H1 (cell line): ENCODE data around the gene MMP20. TPM values are rescaled to one million over a fixed set of nuclear protein-coding genes. Genes with fewer than 3 reads are reported as not detected.

ENCODE experiments used
- CTCF ChIA-PET: fragments of 300-600 bp; sonication (Branson Sonifier 250); formaldehyde crosslinking; loops from one replicate; lab custom pipeline; 2021; ENCODE audit not compliant: partially characterized antibody; lab: Charles Lee
- POLR2A ChIA-PET: fragments of 300-600 bp; sonication (Branson Sonifier 250); formaldehyde crosslinking; loops from one replicate; lab custom pipeline; 2021; ENCODE audit warnings: inconsistent platforms; ENCODE audit not compliant: partially characterized antibody; lab: Charles Lee
- DNase-seq, 2 experiments: peaks; one replicate each; pipeline versions ENCODE4 v3.0.0 to v3.0.0-alpha.2; 2010 to 2022; ENCODE audit warnings: low spot score in 2 of 2, low read depth in 1 of 2, mixed read lengths in 1 of 2
- FAIRE-seq: peaks from 2 replicates; lab custom pipeline; 2011; peaks lifted over from hg19 to GRCh38; lab: Jason Lieb, UNC
- H2AFZ ChIP-seq: 2 replicates; pipeline ENCODE4 v1.8.1; 2012; ENCODE audit warnings: low read length, inconsistent platforms
- H2AK5ac ChIP-seq: 2 replicates; pipeline ENCODE4 v1.6.1; 2013; ENCODE audit warnings: low read depth, low read length
- H2BK120ac ChIP-seq: replicated peaks from 2 replicates; pipeline ENCODE3; 2013; ENCODE audit warnings: low read depth, low read length, inconsistent platforms
- H2BK12ac ChIP-seq: 2 replicates; pipeline ENCODE4 v1.6.1; 2013; ENCODE audit warnings: low read depth, low read length
- H2BK15ac ChIP-seq: 2 replicates; pipeline ENCODE4 v1.6.1; 2013; ENCODE audit warnings: low read length
- H2BK20ac ChIP-seq: 2 replicates; pipeline ENCODE4 v1.6.1; 2013; ENCODE audit warnings: low read length
- H2BK5ac ChIP-seq: 2 replicates; pipeline ENCODE4 v1.6.1; 2013; ENCODE audit warnings: low read depth, low read length
- H3K14ac ChIP-seq: 2 replicates; pipeline ENCODE4 v1.6.1; 2013; ENCODE audit warnings: inconsistent platforms; ENCODE audit not compliant: insufficient read length
- H3K18ac ChIP-seq: 2 replicates; pipeline ENCODE4 v1.6.1; 2013; ENCODE audit warnings: low read length; ENCODE audit errors: extremely low read depth
- H3K23ac ChIP-seq: 2 replicates; pipeline ENCODE4 v1.6.1; 2013; ENCODE audit warnings: inconsistent platforms; ENCODE audit not compliant: insufficient read length
- H3K23me2 ChIP-seq: 2 replicates; pipeline ENCODE4 v1.6.1; 2013; ENCODE audit warnings: low read depth, low read length
- H3K27ac ChIP-seq: 2 replicates; pipeline ENCODE4 v1.6.1; 2011; ENCODE audit warnings: low read depth, low read length, inconsistent platforms
- H3K27me3 ChIP-seq, 4 experiments: replicated peaks in 1 of 4; 1 replicate in 1 of 4; 2 replicates in 3 of 4; pipeline versions ENCODE4 v1.6.1 to v1.8.1; 2011 to 2013; ENCODE audit warnings: low read length in 3 of 4, mild to moderate bottlenecking in 3 of 4, inconsistent platforms in 2 of 4, mixed read lengths in 2 of 4, moderate library complexity in 1 of 4; ENCODE audit not compliant: control insufficient read depth in 3 of 4, insufficient read depth in 3 of 4; ENCODE audit errors: extremely low read depth in 1 of 4
- H3K36me3 ChIP-seq, 4 experiments: 2 replicates each; pipeline versions ENCODE4 v1.6.1 to v1.8.1; 2011 to 2013; ENCODE audit warnings: mild to moderate bottlenecking in 4 of 4, low read length in 3 of 4, moderate library complexity in 2 of 4, control low read depth in 1 of 4, inconsistent platforms in 1 of 4; ENCODE audit not compliant: insufficient read depth in 4 of 4, control insufficient read depth in 2 of 4
- H3K4ac ChIP-seq: replicated peaks from 2 replicates; pipeline ENCODE3; 2013; ENCODE audit warnings: low read length, low read depth, mixed read lengths, inconsistent platforms; ENCODE audit not compliant: insufficient read length
- H3K4me1 ChIP-seq, 4 experiments: replicated peaks in 1 of 4; 1 replicate in 1 of 4; 2 replicates in 3 of 4; pipeline versions ENCODE4 v1.6.1 to v1.8.1; 2011 to 2013; ENCODE audit warnings: low read length in 3 of 4, inconsistent platforms in 2 of 4, mixed read lengths in 1 of 4; ENCODE audit not compliant: insufficient read depth in 4 of 4, control insufficient read depth in 3 of 4
- H3K4me2 ChIP-seq, 2 experiments: 2 replicates each; pipeline versions ENCODE4 v1.6.1 to v1.8.1; 2011 to 2013; ENCODE audit warnings: low read depth in 2 of 2, low read length in 2 of 2, control low read depth in 1 of 2, inconsistent platforms in 1 of 2, mild to moderate bottlenecking in 1 of 2; ENCODE audit not compliant: insufficient read depth in 1 of 2
- H3K4me3 ChIP-seq, 4 experiments: fragments of 200-600, 300-600 bp in 1 of 4; sonication (generic), shearing (Covaris generic), sonication (Bioruptor Twin) in 1 of 4; 2 replicates each; pipeline versions ENCODE4 v1.5.1 to v1.8.1; 2011 to 2016; ENCODE audit warnings: low read length in 4 of 4, low read depth in 3 of 4, control low read depth in 2 of 4, inconsistent platforms in 2 of 4, mild to moderate bottlenecking in 2 of 4, mixed read lengths in 1 of 4, moderate library complexity in 1 of 4; ENCODE audit not compliant: insufficient read depth in 2 of 4; ENCODE audit errors: extremely low read depth in 1 of 4
- H3K56ac ChIP-seq: replicated peaks from 2 replicates; pipeline ENCODE3; 2013; ENCODE audit warnings: low read depth, mild to moderate bottlenecking, mixed read lengths, low read length, inconsistent platforms; ENCODE audit not compliant: insufficient read length
- H3K79me1 ChIP-seq: 2 replicates; pipeline ENCODE4 v1.6.1; 2013; ENCODE audit warnings: low read depth, low read length, control low read depth
- H3K79me2 ChIP-seq, 2 experiments: 2 replicates each; pipeline versions ENCODE4 v1.6.1 to v1.8.1; 2012 to 2013; ENCODE audit warnings: low read length in 2 of 2, mild to moderate bottlenecking in 2 of 2, inconsistent platforms in 1 of 2; ENCODE audit not compliant: insufficient read depth in 2 of 2, control insufficient read depth in 1 of 2
- H3K9ac ChIP-seq, 4 experiments: replicated peaks in 1 of 4; 1 replicate in 1 of 4; 2 replicates in 3 of 4; pipeline versions ENCODE4 v1.6.1 to v1.8.1; 2011 to 2013; ENCODE audit warnings: low read depth in 3 of 4, low read length in 3 of 4, control low read depth in 2 of 4, mild to moderate bottlenecking in 2 of 4, moderate library complexity in 2 of 4, inconsistent platforms in 1 of 4; ENCODE audit errors: extremely low read depth in 1 of 4
- H3K9me3 ChIP-seq, 2 experiments: 2 replicates each; pipeline versions ENCODE4 v1.6.1 to v1.8.1; 2012 to 2013; ENCODE audit warnings: mild to moderate bottlenecking in 2 of 2, moderate library complexity in 2 of 2, control low read depth in 1 of 2, inconsistent platforms in 1 of 2, low read depth in 1 of 2, low read length in 1 of 2, mixed read lengths in 1 of 2; ENCODE audit not compliant: insufficient read depth in 2 of 2
- H4K20me1 ChIP-seq, 2 experiments: replicated peaks in 1 of 2; 2 replicates each; pipeline versions ENCODE3 to v1.8.1; 2011 to 2013; ENCODE audit warnings: inconsistent platforms in 2 of 2, low read length in 2 of 2, mild to moderate bottlenecking in 1 of 2; ENCODE audit not compliant: insufficient read depth in 2 of 2, control insufficient read depth in 1 of 2
- H4K5ac ChIP-seq: 2 replicates; pipeline ENCODE4 v1.6.1; 2013; ENCODE audit warnings: low read length, low read depth, mixed read lengths, inconsistent platforms; ENCODE audit not compliant: insufficient read length
- H4K8ac ChIP-seq: 2 replicates; pipeline ENCODE4 v1.8.0; 2013; ENCODE audit warnings: mild to moderate bottlenecking, moderate library complexity, low read length, inconsistent platforms; ENCODE audit not compliant: insufficient read depth; ENCODE audit errors: extremely low read depth
- H4K91ac ChIP-seq: replicated peaks from 2 replicates; pipeline ENCODE3; 2013; ENCODE audit warnings: low read length, mixed read lengths, inconsistent platforms; ENCODE audit not compliant: insufficient read length
- BACH1 ChIP-seq: IDR thresholded peaks from 2 replicates; pipeline ENCODE4 v1.6.1; 2012; ENCODE audit warnings: low read length, improper control_type of control experiment
- CBX8 ChIP-seq: fragments of 300-800, 300-1000 bp; sonication (generic); IDR thresholded peaks from 2 replicates; pipeline ENCODE4 v1.7.1; 2016; ENCODE audit warnings: low read depth, low read length, borderline replicate concordance
- FOSL1 ChIP-seq: IDR thresholded peaks from 2 replicates; pipeline ENCODE4 v1.6.1; 2011; ENCODE audit warnings: mild to moderate bottlenecking, low read depth, low read length, moderate library complexity; ENCODE audit not compliant: insufficient read depth
- GABPA ChIP-seq: IDR thresholded peaks from 2 replicates; pipeline ENCODE4 v1.6.1; 2011; ENCODE audit warnings: mild to moderate bottlenecking, low read length, moderate library complexity, borderline replicate concordance; ENCODE audit not compliant: insufficient read depth
- MAX ChIP-seq: IDR thresholded peaks from 2 replicates; pipeline ENCODE4 v1.6.1; 2012; ENCODE audit warnings: inconsistent platforms
- POU5F1 ChIP-seq: IDR thresholded peaks from 2 replicates; pipeline ENCODE4 v1.6.1; 2011; ENCODE audit warnings: low read depth, mild to moderate bottlenecking, low read length, moderate library complexity
- SIRT6 ChIP-seq: IDR thresholded peaks from one replicate; pipeline ENCODE4 v1.7.1; 2012; ENCODE audit warnings: low read length, inconsistent platforms
- SP1 ChIP-seq: IDR thresholded peaks from 2 replicates; pipeline ENCODE4 v1.6.1; 2011; ENCODE audit warnings: low read depth, low read length
- SP4 ChIP-seq: IDR thresholded peaks from 2 replicates; pipeline ENCODE4 v1.6.1; 2012; ENCODE audit warnings: low read length, inconsistent platforms
- SUZ12 ChIP-seq: fragments of 200-600 bp; sonication (generic); IDR thresholded peaks from 2 replicates; pipeline ENCODE4 v1.6.1; 2012; ENCODE audit warnings: mild to moderate bottlenecking, inconsistent platforms, low read length, moderate library complexity, mixed read lengths
- WGBS, 2 experiments: shearing (Covaris generic) in 1 of 2; methylation state at CpG; one replicate each; pipeline versions ENCODE4 v1.1.6 to v1.1.7; 2013 to 2015; ENCODE audit warnings: low lambda C conversion rate in 2 of 2, mixed read lengths in 2 of 2, inconsistent platforms in 1 of 2, low coverage in 1 of 2, missing lambda C conversion rate in 1 of 2; ENCODE audit not compliant: insufficient replicate concordance in 2 of 2, insufficient coverage in 1 of 2, insufficient read length in 1 of 2; ENCODE audit errors: extremely low coverage in 1 of 2, missing lambda C conversion rate in 1 of 2; 5-methylcytosine and 5-hydroxymethylcytosine counted together
- polyA plus RNA-seq, 7 experiments: library from polyadenylated mRNA; depleted of rRNA in 3 of 7; stranded (reverse) in 5 of 7; unstranded in 2 of 7; fragments of >200 nt in 5 of 7; fragments of 200-250 nt in 2 of 7; gene quantifications; 1 replicate in 5 of 7; 2 replicates in 1 of 7; 4 replicates in 1 of 7; pipeline versions ENCODE4 v1.2.1 to v1.2.3, GENCODE V29; 2011 to 2013; ENCODE audit warnings: missing spikeins in 2 of 7, mixed read lengths in 2 of 7
- total RNA-seq: library from RNA; stranded (reverse); fragmentation: NEBNext Ultra II Directional; extraction: Animal tissue kit (Norgen Biotek cat#: 25700); gene quantifications from 2 replicates; pipeline ENCODE4 v1.2.1, GENCODE V29; 2021

Gene MMP20
- total and polyA plus RNA-seq, 2 of the 8 experiments (the other 6 are each of a cell fraction or from before 2014, with no cell fraction given) = not detected

- Histone ChIP-seq H3K4me2 (no peak overlapping the region), H3K27me3 (no peaks in the 10 kb centered on the region)
- no peak for FAIRE-seq
These were observed 8.4 kb upstream of the MMP20 start for GRCh38 chr11:102633385-102634026.

More at GRCh38 chr11:102633385-102634026, 8.4 kb upstream of the MMP20 start:
- Histone ChIP-seq H4K91ac (no peak overlapping the region), H3K4ac (no peak overlapping the region), H3K23me2 (no peaks in the 10 kb centered on the region), H3K79me2 (no peaks in the 10 kb centered on the region), H3K4me1 (no peaks in the 10 kb centered on the region), H2AFZ (no peak overlapping the region), H3K36me3 (no peaks in the 10 kb centered on the region), H3K9me3 (no peaks in the 10 kb centered on the region), H2AK5ac (no peak overlapping the region), H3K56ac (no peak overlapping the region), H2BK5ac (no peak overlapping the region), H3K14ac (no peak overlapping the region), H3K18ac (no peak overlapping the region), H3K27ac (no peak overlapping the region), H4K5ac (no peak overlapping the region), H4K8ac (no peak overlapping the region), H3K9ac (no peak overlapping the region), H2BK12ac (no peak overlapping the region), H3K79me1 (no peaks in the 10 kb centered on the region), H4K20me1 (no peaks in the 10 kb centered on the region), H2BK15ac (no peak overlapping the region), H2BK120ac (no peak overlapping the region), H3K23ac (no peak overlapping the region), H2BK20ac (no peak overlapping the region), H3K4me3 (no peak overlapping the region)
- CTCF ChIA-PET = interaction anchor here (1.0 to 1.5 kb wide), 4 partner anchors 18 to 32 kb away, joined by 3 to 5 read pairs (median 4); no protein-coding TSS in a partner anchor
- DNase-seq = no peak
- 91% methylated on average over 6 of the region's 6 CpGs; no CpG with 5 or more reads in 1 of the 2 experiments for WGBS, 2 experiments
- TF ChIP-seq BACH1 (no peak), SP4 (no peak), POU5F1 (no peak), SP1 (no peak), MAX (no peak), CBX8 (no peak), GABPA (no peak), SIRT6 (no peak), SUZ12 (no peak), FOSL1 (no peak)
- POLR2A ChIA-PET = no interaction called here
